IPS-NIHi7 (cell line): Measurements from ENCODE around the gene DHRS12.

ENCODE experiments used
- DNase-seq: peaks from one replicate; pipeline ENCODE4 v3.0.0; 2012; ENCODE audit warnings: mixed read lengths; ENCODE audit errors: extremely low spot score

DHRS12 gene

DNA sequence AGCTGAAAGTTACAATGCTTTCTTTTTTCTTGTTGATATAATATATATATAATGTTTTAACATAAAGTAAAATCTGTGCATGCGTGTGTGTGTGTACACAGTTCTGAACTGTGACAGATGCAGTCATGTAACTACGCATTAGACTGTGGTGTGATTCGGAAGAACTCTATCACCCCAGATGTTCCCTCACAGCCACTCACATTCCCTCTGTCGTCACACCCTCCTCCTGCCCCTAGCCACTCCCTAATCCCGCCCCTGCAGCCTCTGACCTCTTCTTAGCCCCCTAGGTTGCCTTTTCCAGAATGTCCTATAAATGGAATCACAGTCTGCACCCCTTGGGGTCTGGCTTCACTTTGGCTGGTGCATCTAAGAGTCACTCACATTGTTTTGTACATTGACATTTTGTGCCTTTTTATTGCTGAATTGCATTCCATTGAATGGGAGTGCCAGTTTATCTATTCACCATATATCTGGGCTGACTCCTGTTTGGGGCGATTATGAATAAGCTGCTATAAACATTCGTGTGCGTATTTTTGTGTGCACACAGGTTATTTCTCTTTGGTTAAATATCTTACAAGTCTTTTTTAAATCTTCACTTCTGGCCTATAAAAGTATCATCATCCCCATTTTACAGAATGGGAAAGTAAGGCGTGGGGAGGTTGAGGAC lies 20.4 kb downstream of the DHRS12 start:
- no peak for DNase-seq

GRCh38 chr13:51782026-51782710 lies 21.8 kb downstream of the DHRS12 start:
- no peak for DNase-seq

GRCh38 chr13:51781246-51782022 lies 22.5 kb downstream of the DHRS12 start:
- peak; percentile 62 for DNase-seq

DNA sequence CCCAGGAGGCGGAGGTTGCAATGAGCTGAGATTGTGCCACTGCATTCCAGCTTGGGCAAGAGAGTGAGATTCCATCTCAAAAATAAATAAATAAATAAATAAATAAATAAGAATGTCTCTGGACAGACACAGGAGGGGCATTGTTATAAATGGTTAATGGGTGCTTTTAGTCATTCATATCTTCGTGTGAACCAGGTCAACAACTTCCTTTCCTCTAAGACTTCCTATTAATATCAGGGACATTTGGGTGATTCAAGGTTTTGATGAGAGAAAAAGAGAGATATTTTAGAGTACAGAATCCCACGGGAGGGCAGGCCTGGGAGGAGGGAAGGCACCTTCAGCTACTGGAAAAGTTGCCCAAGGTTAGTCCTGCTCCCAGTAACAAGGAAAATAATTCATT lies 23.9 kb downstream of the DHRS12 start:
- DNase-seq, result no peak

GRCh38 chr13:51778392-51778791 lies 25.6 kb downstream of the DHRS12 start:
- DNase-seq, result no peak

DNA sequence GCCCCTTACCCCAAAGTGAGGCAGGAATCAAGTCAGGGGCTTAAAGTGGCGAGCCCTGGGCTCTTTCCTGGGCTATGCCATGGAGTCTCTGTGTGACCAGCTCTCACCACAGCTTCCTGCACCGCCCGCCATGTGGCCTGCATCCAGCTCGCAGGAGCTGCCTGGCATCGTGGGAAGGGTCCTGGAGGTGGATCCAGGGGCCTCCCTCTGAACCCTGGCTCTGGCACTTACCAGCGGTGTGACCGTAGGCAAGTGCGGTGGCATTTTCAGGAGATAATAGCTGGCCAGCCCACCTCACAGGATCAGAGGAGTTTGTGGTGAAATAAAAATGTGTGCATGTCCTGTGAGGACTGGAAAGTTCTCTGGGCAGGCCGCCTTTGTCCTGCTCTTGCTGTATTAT lies 26.0 kb downstream of the DHRS12 start:
- DNase-seq, result no peak

DNA sequence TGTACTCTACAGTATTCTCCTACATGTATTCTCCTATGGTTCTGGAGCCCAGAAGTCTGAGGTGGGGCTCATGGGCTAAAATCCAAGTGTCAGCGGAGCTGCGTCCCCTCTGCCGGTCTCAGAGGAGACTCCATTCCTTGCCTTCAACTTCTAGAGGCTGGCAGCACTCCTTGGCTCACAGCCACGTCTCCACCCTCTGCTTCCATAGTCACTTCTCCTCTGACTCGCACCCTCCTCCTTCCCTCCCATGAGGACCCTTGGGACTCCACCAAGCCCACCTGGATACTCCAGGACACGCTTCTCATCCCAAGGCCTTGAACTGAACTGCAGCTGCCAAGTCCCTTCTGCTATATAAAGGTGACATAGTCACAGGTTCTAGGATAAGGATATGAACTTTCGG lies 27.8 kb downstream of the DHRS12 start:
- DNase-seq, result no peak

GRCh38 chr13:51773515-51773914 lies 30.4 kb downstream of the DHRS12 start:
- DNase-seq, result no peak

- DNase-seq, result no peak
Observed at GRCh38 chr13:51772781-51773180, 31.2 kb downstream of the DHRS12 start.

- no peak for DNase-seq
Observed at GRCh38 chr13:51772105-51772455, 31.9 kb downstream of the DHRS12 start.

DNA sequence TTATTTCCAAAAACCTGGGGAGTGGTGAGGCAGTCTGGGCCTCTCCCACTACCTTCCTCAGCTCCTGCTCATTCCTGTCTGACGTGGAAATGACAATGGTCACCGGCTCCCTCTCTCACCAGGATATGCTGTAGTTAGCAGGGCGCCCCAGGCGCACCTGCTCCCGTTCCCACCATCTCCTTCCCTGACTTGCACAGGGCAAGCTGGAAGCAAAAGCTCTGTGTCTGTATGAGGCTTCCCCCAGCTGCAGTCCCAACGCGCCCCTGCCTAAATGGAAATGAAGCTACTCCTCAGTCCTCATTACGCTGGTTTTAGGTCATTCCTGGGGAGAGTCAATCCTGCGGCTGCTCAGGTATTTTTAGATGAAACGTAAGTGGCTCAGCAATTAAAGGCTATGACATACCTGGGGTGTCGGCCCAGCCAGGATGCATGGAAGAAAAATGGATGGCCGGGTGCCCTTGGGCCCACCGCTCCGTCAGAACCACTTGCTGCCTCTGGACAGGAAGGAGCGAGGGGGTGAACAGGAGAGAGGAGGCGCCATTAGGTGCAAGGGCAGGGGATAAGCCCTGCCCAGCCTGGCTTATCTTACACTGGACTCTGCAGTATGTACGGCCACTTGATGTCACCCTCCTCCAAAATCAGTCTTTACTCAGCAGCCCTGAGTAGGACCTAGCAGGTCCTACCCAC lies 32.4 kb downstream of the DHRS12 start:
- DNase-seq, result no peak

GRCh38 chr13:51770681-51771417 lies 33.1 kb downstream of the DHRS12 start:
- DNase-seq, result no peak

- DNase-seq, result no peak
Observed at GRCh38 chr13:51770160-51770559, 33.8 kb downstream of the DHRS12 start.

GRCh38 chr13:51769455-51770127 lies 34.4 kb downstream of the DHRS12 start:
- no peak for DNase-seq

DNA sequence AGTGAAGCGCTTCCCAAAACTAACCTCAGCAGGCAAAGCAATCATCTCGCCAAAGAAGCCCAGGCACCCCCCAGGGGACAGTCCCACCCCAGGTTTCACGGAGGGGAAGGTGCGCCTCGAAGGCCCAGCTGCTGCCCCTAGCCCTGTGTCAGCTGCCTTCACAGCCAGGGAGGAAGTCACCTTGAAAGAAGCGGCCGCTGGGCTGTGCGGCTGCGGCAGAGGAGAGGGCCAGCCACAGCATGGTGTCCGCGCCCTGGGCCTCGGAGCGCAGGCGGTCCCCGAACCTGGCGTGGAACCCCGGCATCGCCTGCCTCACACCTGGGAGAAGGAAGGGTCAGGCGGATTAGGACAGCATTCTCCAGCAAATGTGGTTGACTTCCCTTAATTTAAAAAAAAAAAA lies 35.0 kb downstream of the DHRS12 start:
- no peak for DNase-seq

DNA sequence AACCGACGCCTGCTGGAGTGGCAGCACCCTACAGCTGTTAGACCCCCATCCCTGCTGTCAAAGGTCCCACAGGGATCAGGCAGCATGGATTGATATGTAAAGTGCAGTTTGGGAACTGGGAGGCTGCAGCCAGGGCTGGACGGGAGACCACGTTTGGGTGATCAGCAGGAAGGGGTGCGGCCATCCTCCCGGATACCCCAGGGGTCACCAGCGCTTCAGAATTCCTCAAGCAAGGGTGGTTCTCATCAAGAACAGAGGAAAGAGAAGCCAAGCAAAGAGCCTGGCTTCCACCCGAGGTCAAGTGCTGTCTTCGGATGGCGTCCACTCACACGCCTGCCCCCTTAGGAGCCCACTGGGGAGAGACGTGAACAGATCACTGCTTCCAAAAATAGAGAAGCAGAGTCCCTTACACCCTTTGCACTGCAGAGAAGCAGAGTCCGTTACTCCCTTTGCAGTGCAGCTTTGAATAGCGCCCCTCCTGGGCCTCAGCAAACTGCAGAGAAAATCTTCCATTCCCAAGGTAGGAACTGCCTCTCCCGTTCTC lies 35.5 kb downstream of the DHRS12 start:
- DNase-seq, result peak; percentile 64

DNA sequence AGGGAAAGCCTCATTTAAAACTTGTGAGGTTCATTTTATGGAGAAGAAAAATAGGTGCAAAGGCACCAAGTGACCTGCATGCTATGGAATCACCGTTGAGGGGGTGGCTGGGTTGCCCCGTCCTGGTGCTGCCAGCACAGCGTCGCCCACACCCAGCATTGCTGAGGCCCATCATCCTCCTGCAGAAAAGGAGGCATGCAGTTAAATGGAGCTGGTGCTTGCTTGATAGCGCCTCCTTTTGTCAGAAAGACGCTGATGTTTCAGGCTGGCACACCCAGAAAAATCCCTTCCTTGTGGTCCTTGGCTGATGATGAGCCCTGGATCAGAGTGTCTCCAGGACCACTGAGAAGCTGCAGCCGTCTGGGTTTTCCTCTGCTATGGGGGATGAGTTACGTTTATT lies 36.9 kb downstream of the DHRS12 start:
- peak; percentile 65 for DNase-seq

DNA sequence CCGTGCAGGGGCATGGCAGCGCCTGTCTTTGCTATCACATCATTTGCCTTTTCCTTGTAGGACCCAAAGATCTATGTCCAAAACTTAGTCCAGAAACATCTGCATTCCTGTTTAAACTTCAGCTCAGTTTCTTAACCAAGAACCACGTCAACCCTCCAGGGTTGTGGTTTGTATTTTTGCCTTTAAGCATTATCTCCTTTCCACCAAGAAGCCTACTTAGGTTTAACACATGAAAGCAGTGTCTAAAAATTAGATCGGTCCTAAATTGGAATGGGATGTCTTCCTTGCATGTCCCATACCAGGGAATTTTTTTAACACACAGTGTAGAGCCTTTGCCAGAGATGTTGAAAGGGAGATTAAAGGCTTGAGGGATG lies 38.8 kb downstream of the DHRS12 start:
- DNase-seq, result no peak

- no peak for DNase-seq
Observed at GRCh38 chr13:51764184-51765141, 39.5 kb downstream of the DHRS12 start.

GRCh38 chr13:51763486-51763885 lies 40.5 kb downstream of the DHRS12 start:
- DNase-seq, result no peak
